Right atrium auricular region (tissue), 2 donors: ENCODE data around the gene MGAM2. TPM values are rescaled to one million over a fixed set of nuclear protein-coding genes. Genes with fewer than 3 reads are reported as not detected.

Experiments
- DNase-seq: peaks from one replicate; pipeline ENCODE4 v3.0.0-alpha.2; 2019; ENCODE audit warnings: low spot score
- H3K27ac ChIP-seq, 2 donors: fragments of 200-600 bp; sonication (generic); 1 replicate in 1 of 2; 2 replicates in 1 of 2; pipeline ENCODE4 v1.5.1; 2016 to 2019
- H3K27me3 ChIP-seq, 2 donors: fragments of 200-600 bp; sonication (generic); one replicate each; pipeline versions ENCODE4 v1.5.1 to v1.6.0; 2017 to 2019
- H3K36me3 ChIP-seq: fragments of 200-600 bp; sonication (generic); one replicate; pipeline ENCODE4 v1.5.1; 2016
- H3K4me1 ChIP-seq, 2 donors: fragments of 200-600 bp; sonication (generic); one replicate each; pipeline versions ENCODE4 v1.5.1 to v1.6.0; 2017 to 2019
- H3K4me3 ChIP-seq, 2 donors: fragments of 200-600 bp; sonication (generic); 1 replicate in 1 of 2; 2 replicates in 1 of 2; pipeline ENCODE4 v1.5.1; 2017 to 2019; ENCODE audit warnings: mild to moderate bottlenecking in 1 of 2, moderate library complexity in 1 of 2
- H3K9me3 ChIP-seq, 2 donors: fragments of 200-600 bp; sonication (generic); one replicate each; pipeline ENCODE4 v1.5.1; 2019
- CTCF ChIP-seq, 2 donors: fragments of 200-600 bp; sonication (generic); IDR thresholded peaks; one replicate each; pipeline ENCODE4 v1.5.1; 2019; ENCODE audit warnings: antibody characterized with exemption in 2 of 2
- total RNA-seq, 2 donors: library from RNA; depleted of rRNA; stranded (reverse); fragments of >200 nt; gene quantifications; one replicate each; pipeline ENCODE4 v1.1.0, GENCODE V29; 2016

MGAM2 gene
- total RNA-seq, 2 donors from 2014 or later, result 0.04 to 0.15 TPM

GRCh38 chr7:142138996-142139395 lies 27.5 kb downstream of the MGAM2 start:
- DNase-seq, result no peak
- H3K27me3 ChIP-seq, result no peaks in the 10 kb centered on the region
- no peak overlapping the region for H3K27ac ChIP-seq
- no peak for TF ChIP-seq CTCF (IDR thresholded peaks at IDR 0.05)
- no peaks in the 10 kb centered on the region for H3K4me1 ChIP-seq
- H3K36me3 ChIP-seq, result no peaks in the 10 kb centered on the region
- H3K4me3 ChIP-seq, result no peak overlapping the region
- no peaks in the 10 kb centered on the region for H3K9me3 ChIP-seq

- no peak for TF ChIP-seq CTCF (IDR thresholded peaks at IDR 0.05)
- no peak overlapping the region for H3K27ac ChIP-seq
- no peaks in the 10 kb centered on the region for H3K9me3 ChIP-seq
- H3K4me3 ChIP-seq, result no peak overlapping the region
- H3K4me1 ChIP-seq, result no peaks in the 10 kb centered on the region
- no peaks in the 10 kb centered on the region for H3K27me3 ChIP-seq
- DNase-seq, result no peak
- H3K36me3 ChIP-seq, result no peaks in the 10 kb centered on the region
Measured at GRCh38 chr7:142139597-142140400, 28.3 kb downstream of the MGAM2 start.

GRCh38 chr7:142140401-142140959 lies 29.0 kb downstream of the MGAM2 start:
- Histone ChIP-seq H3K4me3 (no peak overlapping the region), H3K4me1 (no peaks in the 10 kb centered on the region), H3K36me3 (no peaks in the 10 kb centered on the region), H3K27ac (no peak overlapping the region), H3K9me3 (no peaks in the 10 kb centered on the region), H3K27me3 (no peaks in the 10 kb centered on the region)
- no peak for DNase-seq
- TF ChIP-seq CTCF (IDR thresholded peaks at IDR 0.05), result no peak

- no peak for DNase-seq
- TF ChIP-seq CTCF (IDR thresholded peaks at IDR 0.05), result no peak
- H3K9me3 ChIP-seq, result no peaks in the 10 kb centered on the region
- H3K4me1 ChIP-seq, result no peaks in the 10 kb centered on the region
- no peaks in the 10 kb centered on the region for H3K36me3 ChIP-seq
- no peak overlapping the region for H3K4me3 ChIP-seq
- H3K27ac ChIP-seq, result no peak overlapping the region
- H3K27me3 ChIP-seq, result no peaks in the 10 kb centered on the region
Measured at GRCh38 chr7:142142702-142143101, 31.2 kb downstream of the MGAM2 start.

GRCh38 chr7:142146124-142146523 lies 34.6 kb downstream of the MGAM2 start:
- H3K9me3 ChIP-seq, result no peaks in the 10 kb centered on the region
- no peaks in the 10 kb centered on the region for H3K27me3 ChIP-seq
- no peaks in the 10 kb centered on the region for H3K36me3 ChIP-seq
- no peak overlapping the region for H3K4me3 ChIP-seq
- H3K4me1 ChIP-seq, result no peaks in the 10 kb centered on the region
- no peak overlapping the region for H3K27ac ChIP-seq
- TF ChIP-seq CTCF (IDR thresholded peaks at IDR 0.05), result no peak
- no peak for DNase-seq
